ENCODE results near the gene AGMO.

The AGMO gene

DNA sequence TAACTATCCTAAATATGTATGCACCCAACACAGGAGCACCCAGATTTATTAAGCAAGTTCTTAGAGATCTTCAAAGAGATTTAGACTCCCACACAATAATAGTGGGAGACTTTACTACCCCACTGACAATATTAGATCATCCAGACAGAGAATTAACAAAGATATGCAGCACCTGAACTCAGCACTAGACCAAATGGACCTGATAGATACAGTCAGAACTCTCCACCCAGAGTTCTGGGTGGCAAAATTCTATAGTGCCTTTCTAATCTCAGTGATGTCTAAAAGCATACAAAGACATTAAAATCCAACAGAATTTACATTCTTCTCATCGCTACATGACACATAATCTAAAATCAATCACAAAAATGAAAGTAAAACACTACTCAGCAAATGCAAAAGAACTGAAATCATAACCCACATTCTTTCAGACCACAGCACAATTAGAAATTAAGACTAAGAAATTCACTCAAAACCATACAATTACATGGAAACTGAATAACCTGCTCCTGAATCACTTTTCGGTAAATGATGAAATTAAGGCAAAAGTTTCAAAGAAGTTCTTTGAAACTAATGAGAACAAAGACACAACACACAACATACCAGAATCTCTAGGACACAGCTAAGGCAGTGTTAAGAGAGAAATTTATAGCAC, 183.2 kb downstream of the AGMO start:
- no peak for DNase-seq

DNA sequence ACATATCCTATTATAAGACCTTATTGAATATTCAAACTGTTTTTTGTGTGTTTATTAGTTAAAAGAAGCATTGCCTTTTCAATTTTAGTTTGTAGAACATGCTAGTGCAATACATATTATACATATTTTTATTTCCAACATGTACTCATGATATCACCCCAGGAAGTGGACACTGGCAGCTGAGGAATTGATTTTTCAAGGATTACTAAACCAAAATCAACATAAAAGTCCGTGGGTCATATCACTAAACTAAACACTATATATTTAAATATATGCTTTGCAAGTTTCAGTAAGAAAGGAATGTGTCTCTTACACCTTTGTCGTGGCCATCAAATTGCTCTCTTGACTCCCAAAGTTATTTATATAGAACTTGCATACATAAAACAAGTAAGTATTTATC, 185.2 kb downstream of the AGMO start:
- no peak for DNase-seq

DNA sequence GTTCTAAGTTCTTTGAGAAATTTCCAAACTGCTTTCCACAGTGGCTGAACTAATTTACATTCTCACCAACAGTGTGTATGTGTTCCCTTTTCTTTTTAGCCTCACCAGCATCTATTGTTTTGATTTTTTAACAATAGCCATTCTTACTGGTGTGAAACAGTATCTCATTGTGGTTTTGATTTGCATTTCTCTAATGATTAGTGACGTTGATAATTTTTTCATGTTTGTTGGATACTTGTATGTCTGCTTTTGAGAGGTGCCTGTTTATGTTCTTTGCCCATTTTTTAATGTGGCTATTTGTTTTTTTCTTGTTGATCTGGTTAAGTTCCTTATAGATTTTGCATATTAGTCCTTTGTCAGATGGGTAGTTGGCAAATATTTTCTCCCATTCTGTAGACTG, 191.4 kb downstream of the AGMO start:
- DNase-seq = no peak

DNA sequence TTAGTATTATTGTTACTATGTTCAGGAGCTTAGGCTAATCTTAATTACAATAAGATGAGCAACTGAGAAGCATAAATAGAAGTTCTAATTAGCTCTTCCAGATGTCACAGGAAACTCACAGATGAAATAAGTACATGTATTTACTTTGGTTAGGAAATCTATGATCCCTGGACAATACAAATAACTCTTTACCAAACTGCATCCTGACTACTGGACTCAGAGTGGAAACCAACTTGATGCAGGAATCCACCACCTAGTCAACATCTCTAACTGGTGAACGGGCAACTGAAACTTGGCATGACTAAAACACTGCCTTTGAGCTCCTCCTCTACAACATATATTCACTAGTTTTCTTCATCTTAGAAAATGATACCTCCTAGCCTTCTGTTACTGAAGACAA, 193.2 kb downstream of the AGMO start:
- DNase-seq = no peak

DNA sequence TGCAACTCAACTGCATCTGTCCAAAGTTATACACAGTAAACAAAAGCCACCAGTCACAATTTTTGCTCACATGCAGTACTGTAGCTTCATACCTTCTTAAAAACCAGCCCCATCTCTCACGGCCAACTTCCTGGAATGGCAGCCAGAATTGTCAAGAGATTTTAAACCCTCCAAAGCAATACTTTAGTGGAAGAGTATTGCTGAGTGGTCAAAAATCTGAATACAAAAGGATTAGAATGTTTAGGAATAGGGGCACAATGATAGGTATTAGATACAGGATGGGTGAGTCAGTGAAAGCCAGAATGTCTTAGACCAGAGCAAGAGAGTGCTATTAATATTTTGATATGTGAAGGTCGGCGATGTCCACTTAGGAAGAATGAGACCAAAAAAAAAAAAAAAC, 193.9 kb downstream of the AGMO start:
- no peak for DNase-seq

DNA sequence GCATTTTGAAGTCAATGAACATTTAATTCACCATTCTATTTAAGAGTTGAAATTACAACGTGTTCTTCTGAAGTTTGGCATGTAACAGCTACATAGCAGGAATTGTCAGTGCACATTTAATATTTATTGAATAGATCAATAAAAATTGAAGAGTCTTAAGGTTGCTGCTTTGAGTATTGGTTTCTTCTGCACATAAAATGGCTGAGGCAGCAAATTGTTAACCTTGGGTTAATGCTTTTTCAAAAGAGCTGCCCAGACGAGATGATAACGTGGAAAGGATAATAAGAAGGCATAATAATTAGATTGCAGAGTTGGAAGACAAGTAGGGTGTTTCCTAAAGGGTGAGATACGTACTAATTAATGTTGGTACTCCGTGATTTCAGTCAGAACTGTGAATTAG, 203.7 kb downstream of the AGMO start:
- DNase-seq = no peak

DNA sequence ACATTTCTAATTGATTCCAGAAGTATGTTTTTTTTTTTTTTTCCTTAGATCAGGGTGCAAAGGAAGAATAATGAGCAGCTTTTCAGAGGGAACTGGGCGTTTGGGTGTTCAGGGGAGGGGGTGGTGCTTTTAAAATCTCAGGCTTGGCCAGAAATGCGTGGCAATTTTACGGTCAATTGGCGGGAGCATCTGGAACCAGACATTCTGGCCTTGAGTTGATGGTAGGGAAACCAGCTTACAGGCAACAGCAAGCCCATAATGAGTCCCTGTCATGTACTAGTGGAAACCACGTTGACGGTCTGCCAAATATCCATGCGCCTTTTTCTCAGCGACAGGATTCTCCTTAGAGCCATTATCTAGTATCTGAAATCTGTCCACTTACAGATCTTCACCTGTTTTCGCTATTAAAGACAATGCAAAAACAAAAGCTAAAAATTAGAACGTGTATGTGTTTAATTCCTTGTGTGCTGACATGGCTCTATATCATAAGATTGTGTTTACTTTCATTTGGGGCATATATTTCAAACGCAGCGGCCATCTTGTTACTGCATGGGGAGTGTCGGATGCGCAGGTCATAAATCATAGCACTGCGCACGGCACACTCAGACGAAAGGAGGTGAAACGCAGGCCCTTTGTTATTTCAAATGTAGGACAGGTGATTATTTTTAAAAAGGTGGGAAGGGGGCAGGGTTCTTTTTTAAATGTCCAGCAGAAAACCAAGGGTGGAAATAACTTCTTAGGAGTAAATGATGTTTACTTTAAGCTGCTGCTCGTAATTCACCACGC, 209.2 kb downstream of the AGMO start:
- no peak for DNase-seq

DNA sequence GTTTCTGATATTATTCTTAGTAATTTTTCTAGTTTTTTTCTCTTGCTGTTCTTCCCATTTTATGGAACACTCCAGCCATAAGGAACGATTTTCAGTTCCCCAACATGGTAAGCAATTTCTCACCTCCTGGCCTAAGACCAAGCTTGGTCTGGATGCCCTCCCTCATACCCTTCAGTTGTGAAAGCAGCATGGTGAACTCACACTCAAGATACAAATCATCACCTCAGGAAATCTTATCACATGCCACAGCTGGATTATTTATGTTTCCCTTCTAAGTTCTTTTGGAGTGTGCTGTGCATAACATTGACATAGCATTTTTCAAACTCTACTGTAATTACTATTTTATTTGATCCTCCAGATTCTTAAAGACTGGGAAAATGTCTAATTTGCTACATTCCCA, 216.6 kb downstream of the AGMO start:
- DNase-seq = no peak

DNA sequence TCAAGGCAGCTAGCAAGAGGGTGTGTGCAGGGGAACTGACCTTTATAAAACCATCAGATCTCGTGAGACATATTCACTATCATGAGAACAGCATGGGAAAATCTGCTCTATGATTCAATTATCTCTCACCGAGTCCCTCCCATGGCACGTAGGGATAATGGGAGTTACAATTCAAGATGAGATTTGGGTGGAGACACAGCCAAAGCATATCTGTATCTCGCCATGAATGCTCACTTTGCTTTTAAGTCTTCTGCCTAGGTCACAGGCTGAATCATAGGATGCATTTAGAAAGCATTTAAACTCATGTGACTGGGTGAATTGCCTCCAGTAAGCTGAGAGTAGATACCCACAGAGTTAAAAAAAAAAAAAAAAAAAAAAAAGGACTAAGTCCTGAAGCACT, 220.0 kb downstream of the AGMO start:
- DNase-seq = no peak

DNA sequence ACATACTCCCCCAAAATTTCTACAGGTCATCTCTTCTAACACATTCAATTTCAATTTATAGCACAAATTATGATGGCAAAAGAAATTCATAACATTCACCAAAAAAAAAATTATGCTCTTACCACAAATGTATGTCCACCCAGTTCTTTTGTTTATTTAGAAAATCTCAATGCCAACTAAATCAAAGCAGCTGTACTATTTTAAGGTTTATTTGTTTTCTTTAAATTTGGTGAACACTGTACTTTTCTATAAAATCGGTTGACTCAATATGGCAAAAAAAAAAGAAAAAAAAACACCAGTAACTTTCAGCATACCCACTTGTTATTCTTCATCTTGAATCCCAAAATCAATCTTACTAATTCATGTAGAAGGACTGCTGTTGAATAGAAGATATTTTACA, 225.7 kb downstream of the AGMO start:
- DNase-seq = no peak

DNA sequence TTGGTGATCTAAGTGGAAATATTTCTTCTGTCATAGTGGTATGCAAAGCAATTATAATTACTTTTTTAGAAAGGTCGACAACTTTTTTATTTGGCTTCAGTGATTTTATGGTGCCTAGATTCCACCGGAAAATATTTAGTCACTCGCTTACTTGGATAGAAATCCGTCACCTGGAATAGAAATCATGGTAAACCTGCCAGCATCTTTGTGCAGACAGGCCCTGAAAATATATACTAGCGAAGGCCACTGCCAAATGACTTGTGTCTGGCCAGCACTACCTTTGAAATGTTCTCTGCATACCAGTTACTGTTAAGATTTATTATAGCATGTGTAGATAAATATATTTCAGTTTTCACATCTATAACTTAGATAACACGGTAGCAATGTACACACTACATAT, 226.4 kb downstream of the AGMO start:
- DNase-seq = no peak

DNA sequence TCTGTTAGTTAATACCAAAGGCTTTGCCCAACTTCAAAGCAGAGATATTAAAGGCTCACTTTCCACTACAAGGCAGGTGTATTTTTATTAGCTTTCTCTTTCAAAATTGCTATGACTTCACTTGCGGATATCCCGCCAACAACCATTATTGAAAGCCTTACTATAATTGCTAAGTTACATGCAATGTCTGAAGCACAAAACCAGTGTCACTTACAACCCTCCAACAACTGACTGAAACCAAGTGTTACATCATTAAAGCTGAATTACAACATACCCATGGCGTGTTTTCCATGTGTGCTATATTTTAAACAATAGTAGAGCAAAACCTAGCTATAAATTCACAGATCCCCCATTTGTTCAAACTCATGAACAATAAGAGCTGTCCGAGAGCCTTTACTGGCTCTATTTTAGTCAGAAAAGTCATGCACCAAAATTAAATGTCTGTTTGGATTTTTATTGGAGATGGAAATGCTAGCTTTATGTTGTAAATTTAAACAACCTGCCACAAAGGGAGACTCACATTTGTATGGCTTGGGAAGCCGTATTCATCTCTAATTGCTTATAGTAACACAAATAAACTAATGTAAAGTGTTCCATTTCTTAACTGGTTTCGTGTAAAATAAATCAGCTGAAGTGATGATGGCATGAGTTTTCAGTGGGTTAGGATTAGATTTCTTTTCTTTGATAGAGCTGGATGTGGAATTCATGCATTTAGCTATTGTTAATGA, 227.1 kb downstream of the AGMO start:
- no peak for DNase-seq

DNA sequence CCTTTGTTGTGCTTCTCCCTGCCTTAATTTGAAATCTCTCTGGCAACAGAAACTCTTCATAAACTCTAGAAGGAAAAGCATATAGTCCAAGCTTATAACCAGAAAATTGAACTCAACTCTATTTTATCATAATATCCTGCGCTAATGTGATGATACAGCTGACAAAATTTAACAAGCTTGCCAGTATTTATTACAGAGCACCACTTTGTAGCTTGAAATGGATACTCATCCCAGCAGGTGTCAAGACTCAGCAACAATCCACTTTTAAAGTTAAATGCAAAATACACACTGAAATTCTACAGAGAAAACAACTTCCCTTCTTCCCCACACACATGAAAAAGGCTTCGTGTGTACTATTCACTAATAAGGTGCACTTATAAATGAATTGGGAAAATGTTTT, 228.9 kb downstream of the AGMO start:
- no peak for DNase-seq

DNA sequence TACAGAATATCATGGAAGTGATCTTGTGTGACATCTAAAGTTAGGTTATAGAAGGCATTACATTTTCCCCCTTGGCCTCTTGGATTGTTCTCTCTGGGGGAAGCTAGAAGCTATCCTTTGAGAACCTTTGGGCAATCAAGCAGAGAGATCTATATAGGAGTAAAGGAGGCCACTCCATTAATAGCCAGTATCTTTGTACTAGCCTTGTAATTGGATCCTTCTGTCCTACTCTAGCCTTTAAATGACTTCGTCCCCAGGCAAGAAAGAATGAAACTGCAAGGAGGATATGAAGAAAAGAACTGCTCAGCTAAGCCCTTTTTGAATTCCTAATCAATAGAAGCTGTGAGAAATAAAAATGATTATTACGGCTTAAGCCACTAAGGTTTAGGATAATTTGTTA, 230.9 kb downstream of the AGMO start:
- no peak for DNase-seq

DNA sequence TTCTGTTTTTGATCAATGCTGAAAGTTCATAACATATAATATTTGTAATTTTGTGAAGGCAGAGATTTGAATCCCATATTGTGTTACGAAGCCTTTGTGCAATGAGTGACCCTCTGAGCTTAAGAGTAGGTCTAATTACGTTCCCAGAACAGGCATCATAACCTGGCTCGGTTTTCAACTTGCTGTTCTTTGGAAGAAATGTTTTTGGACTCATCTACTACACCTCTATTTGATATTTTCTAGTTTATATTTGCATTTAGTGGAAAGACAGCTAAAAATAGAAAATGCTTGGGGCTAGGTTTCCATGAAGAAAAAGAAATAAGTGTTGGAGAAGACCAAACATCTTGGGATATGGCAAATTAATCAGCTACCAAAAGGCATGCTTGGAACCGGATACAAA, 234.8 kb downstream of the AGMO start:
- no peak for DNase-seq

DNA sequence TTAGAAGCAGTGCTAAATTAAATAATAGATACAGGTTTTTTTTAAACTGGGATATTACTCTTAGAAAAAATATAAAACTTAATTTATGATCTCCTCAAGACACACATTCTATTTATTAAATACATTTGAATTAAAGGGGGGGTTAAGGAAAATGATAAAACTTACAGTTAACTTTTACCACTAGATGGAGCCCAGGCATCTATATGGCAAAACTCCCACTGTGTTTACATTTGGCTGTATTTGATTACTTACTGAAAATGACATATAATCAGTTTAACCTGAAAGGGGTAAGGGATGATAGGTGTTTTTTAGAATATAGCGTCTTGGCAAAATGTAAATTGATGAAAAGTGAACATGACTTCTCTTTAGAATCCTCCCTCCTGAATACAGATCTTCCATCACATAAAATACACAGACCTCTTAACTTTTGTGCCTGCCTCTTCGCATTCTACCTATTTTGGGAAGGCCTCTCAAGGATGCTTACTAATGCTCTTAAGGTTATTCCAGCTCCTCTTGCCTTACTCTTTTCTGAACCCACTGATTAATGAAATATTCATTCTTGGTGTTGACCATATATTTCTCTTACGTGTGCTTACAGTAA, 235.7 kb downstream of the AGMO start:
- peak in 1 of 2 experiments; percentile 72 for DNase-seq

DNA sequence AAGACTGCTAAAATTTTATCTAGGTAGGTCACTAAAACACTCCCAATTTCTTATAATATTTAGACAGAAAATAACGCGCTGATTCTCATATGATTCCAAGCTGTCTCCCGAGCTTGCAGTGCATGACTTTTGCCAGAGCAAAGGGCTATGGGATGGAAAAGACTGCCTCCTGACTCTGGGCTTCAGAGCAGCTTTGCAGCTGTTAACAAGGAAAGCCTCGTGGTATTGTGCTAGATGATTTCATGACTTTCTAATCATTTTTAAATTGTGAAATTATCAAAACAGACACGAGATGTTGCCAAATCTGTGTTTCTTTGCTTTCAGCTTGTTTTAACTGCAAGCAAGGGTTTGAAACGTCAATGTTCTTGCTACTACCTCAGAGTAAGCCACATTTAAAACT, 238.3 kb downstream of the AGMO start:
- DNase-seq = no peak

DNA sequence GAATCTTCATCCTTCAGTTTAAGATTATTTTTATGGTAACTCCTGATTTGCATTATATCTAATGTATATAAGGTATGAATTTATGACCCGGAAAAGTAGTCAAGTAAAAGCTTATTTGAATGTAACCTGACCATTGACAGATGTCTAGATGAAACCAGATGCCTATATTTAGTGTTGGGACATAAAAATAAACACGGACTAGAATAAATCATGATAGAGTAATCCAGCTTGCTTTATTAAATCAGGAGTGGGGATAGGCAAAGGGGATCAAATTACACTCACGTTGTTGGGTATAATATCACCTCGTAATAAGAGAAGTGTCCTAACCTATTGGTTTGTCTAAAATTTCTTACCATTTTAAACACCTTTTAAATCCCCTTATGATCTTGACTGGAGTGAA, 244.6 kb downstream of the AGMO start:
- no peak for DNase-seq

DNA sequence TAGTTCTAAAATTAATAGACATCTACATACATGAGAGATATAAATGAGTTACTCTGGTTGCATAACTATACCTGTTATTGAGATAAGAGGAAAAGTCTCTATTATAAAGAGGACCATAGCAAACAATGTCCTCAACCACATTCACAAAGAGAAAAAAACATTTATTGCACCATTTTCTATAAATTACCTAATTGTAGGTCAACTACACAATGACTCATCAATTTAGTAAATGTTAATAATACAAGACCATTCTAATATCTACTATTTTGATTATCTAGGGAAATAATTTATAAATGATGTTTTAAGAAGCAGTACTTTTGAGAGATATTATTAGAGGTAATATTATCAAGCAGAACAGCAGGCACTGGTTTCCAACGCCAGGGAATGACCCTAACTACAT, 246.1 kb downstream of the AGMO start:
- DNase-seq = no peak

DNA sequence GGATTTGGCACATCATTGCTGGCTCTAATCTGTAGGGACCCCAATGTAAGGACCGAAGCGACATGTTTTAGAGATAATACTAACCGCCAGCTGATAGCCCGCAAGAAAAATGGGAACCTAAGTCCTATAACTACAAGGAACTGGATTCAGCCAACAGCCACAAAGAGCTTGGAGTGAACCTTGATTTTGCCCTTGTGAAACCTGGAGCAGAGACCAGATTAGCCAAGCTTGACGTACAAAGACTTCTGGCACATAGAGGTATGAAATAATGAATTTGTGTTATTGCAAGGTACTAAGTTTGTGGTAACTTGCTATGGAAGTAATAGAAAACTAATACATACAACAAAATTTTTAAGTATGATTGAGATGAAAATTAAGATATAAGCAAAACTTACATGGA, 246.9 kb downstream of the AGMO start:
- no peak for DNase-seq

DNA sequence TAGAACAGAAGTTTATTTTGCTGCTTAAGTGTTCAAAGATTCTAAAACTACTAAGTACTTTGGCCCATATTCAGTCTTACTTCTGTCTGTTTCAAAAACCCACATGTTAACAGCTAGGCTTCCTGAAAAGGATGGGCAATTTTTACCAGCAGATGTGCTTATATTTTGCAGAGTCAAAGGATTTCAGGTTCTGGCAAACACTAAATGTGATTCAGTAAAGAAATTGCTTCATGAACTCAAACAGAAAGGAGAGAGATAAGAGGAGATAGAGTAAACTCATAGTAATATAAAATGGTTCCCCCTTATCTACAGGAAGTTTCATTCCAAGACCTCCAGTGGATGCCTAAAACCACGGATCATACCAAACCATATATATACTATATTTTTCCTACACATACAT, 248.5 kb downstream of the AGMO start:
- no peak for DNase-seq

DNA sequence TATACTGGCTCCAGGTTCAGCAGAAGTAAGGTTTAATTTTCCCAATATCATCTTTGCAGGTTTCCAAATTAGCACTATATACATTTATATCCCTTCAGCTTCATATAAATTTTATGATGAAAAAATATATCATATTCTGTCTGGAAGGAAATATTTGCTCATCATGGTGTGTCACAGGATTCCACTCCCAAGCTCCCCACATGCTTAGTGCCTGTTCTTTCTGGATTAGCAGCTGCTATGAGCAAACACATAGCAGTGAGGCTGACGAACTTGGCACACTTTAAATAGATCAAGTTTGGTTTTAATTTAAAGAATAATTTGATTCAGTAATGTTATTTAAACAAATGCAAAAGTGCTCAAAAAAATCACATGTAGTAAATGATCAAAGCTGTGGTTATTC, 251.9 kb downstream of the AGMO start:
- DNase-seq = no peak

DNA sequence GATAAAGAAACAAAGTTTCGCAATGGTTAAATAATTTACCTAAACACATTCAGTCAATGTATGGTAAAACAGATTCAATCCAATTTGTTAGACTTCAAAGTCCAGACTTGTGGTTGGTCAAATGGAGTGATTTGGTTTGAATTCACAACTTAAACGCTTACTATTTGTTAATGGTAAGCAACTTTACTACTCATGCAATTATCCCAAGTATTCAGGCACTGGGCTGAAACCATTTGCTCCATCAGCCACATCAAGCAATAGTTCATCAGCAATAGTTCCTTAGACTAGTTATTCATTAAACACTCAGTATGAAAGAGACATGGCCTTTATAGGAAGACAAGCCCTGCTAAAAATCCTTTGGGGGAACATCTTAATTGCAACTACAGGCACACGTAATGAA, 253.0 kb downstream of the AGMO start:
- no peak for DNase-seq

DNA sequence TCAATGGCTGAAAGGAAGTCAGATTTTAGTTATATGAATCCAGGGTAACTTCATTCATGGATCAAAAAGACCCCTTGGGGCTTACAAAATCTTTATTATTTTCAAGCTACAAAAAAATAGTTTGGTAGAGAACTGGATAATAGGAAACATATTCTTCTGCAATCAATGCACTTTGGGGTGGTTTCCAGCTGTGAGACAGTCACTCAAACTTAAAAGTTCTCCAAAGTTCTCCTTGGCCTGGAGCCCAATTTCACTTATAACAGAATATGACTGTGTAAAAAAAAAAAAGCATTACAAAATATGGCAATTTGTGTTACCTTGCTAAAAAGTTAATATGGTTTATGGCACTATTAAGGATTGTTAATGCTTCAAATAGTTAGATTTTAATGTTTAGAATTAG, 255.5 kb downstream of the AGMO start:
- DNase-seq = no peak

Measured in SW 1271 (cell line).